ENCODE data around the gene NAALADL2.

- TF ChIP-seq EZH2 (IDR thresholded peaks at IDR 0.05; ENCODE audit: borderline replicate concordance, low read depth, low read length, severe bottlenecking): no peak
- TF ChIP-seq CTCF (IDR thresholded peaks at IDR 0.05; ENCODE audit: extremely low read depth in 1 of 2, insufficient read depth in 1 of 2, low read depth in 1 of 2, low read length in 2 of 2): no peak
- TF ChIP-seq MAX (IDR thresholded peaks at IDR 0.05; ENCODE audit: insufficient read depth, insufficient read length): no peak
- TF ChIP-seq GATA2 (IDR thresholded peaks at IDR 0.05; ENCODE audit: insufficient read depth, insufficient read length, low read depth, low read length): no peak
- no peak for TF ChIP-seq POLR2AphosphoS5 (IDR thresholded peaks at IDR 0.05; ENCODE audit: insufficient read depth, low read depth, low read length)
- no peak for TF ChIP-seq POLR2A (IDR thresholded peaks at IDR 0.05; ENCODE audit: low read depth, low read length)
- no peak for TF ChIP-seq MYC (IDR thresholded peaks at IDR 0.05; ENCODE audit: low read depth, low read length)
- TF ChIP-seq FOS (IDR thresholded peaks at IDR 0.05; ENCODE audit: borderline replicate concordance, insufficient read depth, low read length): no peak
- no peak for TF ChIP-seq JUN (IDR thresholded peaks at IDR 0.05; ENCODE audit: borderline replicate concordance, insufficient read depth, insufficient read length, low read depth)
Observed at GRCh38 chr3:175777965-175778364, 918.8 kb downstream of the NAALADL2 start.

Measured in endothelial cell of umbilical vein (primary cell).